Measurements from ENCODE around the gene DCUN1D3.

- TF ChIP-seq TAF1 (IDR thresholded peaks at IDR 0.05; ENCODE audit: borderline replicate concordance, low read depth, low read length) = no peak
- TF ChIP-seq POLR2A (IDR thresholded peaks at IDR 0.05; ENCODE audit: low read depth, low read length) = no peak; the same call in 1 of the 2 replicates
- no peak for TF ChIP-seq POLR2AphosphoS5 (IDR thresholded peaks at IDR 0.05; ENCODE audit: low read depth, low read length)
Observed at GRCh38 chr16:20901068-20901435, 894 bp upstream of the DCUN1D3 start.

All from GM12892 (cell line).